Activated T-cell treated with anti-CD3 and anti-CD28 coated beads for 1 hour (primary cell): Measurements from ENCODE around the gene ADTRP.

ENCODE experiments used
- DNase-seq: peaks from one replicate; pipeline ENCODE4 v3.0.0-alpha.2; 2020; ENCODE audit warnings: low read depth

Gene ADTRP

DNA sequence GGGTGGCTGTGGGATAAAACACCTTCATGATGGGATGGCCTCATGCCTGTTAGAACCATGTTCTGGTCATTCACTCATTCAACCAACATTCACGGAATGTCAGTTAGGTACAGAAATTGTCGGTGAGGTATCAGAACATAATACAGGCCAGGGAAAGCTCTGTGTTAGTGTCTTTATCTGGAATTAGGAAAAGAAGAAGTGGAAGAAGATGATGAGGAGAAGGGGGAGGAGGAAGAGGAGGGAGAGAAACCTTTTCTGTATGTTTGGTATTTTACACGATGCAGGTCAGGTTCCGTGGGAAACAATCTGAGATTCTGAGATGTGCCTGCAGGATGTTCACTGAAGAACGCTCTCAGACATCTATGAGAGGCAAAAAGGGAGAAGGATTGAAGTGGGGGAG lies 5.6 kb downstream of the ADTRP start:
- no peak for DNase-seq

DNA sequence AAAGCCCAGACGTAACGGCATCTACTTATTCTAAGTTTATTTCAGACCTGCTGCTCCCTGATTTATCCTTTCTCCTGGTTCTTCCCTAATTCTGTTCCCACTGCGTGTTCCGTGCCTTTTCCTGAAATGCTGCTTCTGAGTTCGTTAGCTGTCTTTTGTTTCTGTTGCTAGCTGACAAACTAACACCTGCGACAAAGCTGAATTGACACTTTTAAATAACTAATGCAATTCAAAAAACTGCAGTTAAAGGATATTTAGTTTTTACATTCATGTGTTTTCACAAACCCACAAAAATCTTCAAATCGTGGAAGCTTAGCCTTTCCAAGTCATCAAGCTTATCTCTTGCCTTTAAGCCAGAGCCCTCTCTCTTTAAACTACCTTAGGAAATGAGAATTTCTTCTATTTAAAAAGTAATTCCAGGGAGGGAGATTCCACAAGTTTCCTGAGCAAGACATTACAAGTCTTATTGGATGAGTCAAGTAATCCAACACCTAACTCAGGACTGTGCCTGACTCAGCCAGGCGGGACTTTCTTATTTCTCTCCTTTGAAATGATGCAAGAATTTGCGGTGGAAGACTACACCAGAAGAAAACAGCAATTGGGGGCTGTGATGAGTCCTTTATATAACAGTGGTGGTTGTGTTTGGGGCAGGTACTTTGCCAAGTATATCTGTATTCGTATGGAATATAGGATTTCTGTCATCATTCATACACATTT lies 6.3 kb downstream of the ADTRP start:
- DNase-seq = no peak

DNA sequence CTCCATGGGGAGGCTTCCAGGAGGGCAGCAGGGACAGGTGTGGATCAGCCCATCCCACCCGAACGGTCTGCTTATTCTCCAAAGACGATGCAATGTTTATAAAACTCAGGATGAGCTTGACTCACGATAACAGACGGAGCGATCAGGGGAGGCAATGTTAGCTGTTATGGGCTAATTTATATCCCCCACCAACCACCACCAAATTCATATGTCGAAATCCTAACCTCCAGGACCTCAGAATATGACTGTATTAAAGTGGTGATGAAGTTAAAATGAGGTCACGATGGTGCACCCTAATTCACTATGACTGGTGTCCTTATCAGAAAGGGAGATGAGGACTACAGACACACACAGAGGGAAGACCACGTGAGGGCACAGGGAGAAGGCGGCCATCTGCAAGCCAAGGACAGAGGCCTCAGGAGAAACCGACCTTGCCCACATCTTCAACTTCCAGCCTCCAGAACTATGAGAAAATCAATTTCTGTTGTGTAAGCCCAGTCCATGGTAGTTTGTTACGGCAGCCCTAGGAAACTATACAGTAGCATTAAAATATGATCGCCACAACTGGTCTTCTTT lies 7.0 kb downstream of the ADTRP start:
- no peak for DNase-seq

DNA sequence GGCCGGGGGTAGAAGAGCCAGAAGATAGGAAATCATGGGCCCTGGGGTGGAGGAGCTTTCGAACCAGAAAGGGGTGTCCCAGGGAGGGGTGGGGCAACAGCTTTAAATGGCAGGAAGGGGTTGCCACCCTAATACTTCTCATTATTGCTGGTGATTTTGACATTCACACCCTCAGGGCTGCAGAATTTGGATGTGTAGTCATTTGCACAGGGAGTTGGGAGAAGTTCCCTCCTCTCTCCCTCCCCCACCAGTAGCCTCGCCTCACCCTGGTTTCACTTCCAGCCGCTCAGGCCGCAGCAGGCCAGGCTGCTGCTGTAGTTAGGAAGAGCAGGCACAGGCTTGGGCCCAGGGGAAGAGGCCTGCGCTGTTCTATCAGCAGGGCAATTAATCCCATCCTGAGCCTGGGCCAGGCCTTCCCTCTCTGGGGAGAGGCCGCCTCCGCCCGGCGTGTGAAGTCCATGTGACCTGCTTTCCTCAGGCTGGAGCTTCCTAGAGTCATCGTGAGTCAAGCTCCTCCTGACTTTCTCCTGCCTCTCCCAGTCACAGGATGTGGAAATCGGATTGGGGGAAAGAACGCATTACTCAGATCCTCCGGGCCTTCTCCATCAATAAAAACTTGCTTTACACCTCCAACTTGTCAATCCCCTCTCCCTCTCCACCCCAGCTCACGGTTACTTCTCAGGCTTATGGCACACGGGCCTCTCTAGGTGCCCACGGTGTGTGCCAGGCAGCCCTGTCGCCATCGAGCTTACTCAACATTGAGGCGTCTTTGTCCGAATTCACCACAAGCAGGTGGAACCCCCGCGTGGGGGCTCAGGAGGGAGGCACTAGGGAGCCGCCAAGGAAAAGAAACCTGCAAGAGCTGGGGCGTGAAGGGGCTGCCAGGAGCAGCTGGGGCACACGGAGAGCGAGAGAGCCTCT lies 7.8 kb downstream of the ADTRP start:
- no peak for DNase-seq

DNA sequence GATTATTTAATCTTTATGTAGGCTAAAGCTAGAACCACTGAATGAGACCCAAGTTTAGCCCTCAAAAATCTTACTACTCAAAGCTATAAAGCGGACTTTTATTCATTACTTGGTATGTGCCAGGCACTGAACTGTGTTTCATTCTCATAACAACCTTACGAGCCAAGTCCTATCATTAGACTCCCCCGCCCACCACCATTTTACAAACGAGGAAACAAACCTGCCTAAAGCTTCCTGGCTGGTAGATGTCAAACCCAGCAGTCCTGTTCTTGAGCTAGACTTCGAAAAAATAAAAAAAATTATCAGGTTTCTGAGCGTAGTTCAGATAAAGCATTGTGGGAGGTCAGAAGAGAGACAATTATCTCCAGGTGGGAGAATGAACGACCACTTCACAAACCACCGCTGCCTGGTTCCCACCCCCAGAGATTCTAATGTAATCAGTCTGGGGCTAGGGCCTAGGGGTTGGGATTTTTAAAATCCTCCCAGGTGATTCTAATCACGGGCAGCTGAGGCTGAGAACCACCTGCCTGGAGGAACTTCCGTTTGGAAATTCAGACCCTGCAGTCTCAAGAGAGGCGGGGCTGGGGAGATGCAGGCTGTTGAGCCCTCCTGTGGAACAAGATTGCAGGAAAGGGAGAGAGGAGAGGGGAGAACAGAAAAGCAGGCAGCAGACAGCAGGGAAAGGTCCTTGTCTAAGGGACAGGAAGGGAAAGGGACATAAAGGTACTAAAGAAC lies 8.6 kb downstream of the ADTRP start:
- DNase-seq = no peak

DNA sequence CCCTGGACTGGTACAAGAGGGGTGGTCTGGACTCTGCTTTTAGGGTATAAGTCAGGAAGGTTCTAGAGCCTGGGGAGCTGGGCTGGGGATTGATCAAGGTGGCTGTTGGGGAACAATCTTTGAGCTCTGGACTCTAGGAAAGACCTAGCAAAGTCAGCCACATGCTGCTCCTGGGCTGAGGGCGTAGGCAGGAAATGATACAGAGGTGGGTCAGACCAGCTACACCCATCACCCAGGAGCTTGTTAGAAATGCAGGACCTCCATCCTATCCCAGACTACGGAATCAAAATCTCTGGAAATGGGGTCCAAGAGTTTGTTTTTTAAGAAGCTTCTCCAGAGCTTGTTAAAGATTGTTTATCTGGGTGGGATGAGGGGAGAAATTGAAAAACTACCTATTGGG lies 9.4 kb downstream of the ADTRP start:
- DNase-seq = no peak

DNA sequence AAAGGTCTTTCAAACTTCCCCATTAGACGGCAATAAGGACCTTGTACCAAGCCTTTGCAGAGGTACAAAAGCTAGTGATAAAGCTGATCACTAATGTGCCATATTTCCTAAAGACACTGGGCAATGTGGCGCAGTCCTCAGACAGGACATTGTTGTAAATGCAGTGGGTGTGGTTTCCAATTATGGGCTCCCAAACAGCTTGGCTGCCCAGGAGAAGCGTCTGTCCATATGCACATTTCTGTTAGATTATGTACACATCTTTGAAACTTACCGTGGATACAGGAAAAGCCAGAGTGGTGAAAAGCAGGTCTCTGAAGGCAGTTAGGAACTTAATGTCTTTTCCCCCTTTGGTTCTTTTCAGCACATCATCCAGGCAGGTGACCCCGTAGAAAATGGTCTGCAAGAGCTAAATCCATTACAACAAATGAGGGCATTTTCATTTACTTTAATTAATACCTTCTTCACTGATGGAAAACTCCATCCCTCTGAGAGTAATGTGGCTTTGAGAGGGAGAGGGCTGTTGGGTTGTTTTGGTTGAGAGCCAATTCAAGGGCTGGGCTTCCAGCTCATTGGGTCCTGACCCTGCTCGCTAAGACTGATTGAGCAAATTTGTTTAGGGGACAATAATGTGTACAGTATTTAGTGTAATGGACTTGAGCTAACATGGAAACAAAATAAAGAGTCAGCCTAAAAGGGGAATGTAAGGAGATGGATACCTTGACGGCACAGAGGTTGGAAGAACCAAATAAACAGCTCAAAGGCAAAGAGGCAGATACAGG lies 10.4 kb downstream of the ADTRP start:
- DNase-seq = no peak

DNA sequence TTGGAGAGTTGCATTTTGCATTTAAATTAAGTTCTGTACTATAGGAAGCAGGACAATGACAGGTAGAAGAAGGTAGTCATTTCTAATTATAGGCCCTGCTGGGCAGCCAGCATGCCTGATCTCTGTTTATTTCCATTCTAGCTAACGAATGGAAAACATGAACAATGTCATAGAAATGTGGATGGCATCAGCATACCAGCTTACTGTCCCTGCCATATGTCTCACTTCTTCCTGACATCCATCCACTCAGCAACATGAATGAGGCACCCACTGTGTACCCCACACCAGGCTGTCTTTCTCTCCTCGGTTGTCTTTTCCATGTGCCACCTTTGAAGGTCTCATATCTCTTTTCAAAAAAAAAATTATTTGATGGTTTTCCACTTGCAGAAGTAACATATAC lies 11.1 kb downstream of the ADTRP start:
- DNase-seq = no peak

DNA sequence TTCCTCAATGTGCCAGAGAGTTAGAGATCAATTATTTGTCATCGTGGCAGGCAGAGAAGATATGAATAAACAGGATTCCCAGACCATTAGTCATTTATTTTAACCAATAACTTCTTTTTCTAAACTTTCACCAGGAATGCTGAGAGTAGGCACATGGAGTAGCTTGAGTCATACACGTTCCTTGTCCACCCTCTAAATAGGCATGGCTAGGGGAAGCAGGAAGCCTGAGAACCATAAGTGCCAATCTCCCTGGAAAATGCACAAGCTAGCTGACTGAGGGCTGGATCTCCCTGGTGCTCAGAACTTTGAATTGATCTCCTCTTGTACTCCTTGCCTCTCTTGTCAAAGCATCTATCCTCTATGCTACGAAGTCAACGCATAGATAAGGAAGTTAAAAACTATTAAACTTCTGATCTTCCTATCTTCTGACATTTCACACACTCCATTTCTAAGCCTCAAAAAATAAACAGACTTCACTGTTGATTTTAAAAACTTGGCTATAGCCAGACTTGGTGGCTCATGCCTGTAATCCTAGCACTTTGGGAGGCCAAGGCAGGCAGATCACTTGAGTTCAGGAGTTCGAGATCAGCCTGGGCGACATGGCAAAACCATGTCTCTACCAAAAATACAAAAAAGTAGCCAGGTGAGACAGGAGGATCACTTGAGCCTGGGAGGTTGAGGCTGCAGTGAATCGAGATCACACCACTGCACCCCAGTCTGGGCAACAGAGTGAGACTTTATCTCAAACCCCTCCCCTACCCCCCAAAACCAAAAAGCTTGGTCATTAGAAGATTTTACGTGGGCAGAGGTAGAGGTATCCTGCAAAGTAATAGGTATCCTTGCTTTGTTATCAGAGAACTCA lies 11.8 kb downstream of the ADTRP start:
- DNase-seq = no peak

DNA sequence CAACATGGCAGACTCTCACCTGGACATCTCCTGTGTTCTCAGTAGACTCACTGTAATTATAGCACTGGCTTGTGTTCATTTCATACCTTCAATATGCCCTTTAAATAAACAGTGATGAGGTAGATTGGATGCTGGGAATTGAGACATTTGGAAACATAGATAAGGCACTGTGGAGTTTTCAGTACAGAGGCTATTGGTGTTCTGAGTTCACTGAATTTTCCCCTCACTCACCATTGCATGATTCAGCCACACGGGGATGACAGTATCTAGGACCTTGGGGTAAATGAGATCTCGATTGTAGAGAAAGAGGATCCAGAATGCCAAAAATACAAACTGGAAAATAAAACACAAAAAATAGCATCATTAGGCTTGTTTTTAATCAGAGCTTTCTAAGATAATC lies 12.6 kb downstream of the ADTRP start:
- no peak for DNase-seq

DNA sequence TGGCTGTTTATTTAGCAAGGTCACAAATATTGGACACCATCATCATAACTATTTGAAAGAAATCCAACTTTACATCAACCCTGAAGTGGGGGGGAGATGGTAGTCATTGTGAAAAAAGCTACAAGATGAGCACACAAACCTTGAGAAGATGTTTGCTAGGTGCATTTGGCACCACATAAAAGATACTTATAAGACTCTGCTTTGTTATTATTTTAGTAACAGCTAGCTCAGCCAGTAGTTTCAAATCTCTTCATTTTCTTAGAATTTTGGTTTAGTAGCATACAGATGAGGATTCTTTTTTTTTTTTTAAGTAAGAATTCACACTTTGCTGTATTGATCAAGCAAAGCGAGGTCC lies 14.4 kb downstream of the ADTRP start:
- no peak for DNase-seq

DNA sequence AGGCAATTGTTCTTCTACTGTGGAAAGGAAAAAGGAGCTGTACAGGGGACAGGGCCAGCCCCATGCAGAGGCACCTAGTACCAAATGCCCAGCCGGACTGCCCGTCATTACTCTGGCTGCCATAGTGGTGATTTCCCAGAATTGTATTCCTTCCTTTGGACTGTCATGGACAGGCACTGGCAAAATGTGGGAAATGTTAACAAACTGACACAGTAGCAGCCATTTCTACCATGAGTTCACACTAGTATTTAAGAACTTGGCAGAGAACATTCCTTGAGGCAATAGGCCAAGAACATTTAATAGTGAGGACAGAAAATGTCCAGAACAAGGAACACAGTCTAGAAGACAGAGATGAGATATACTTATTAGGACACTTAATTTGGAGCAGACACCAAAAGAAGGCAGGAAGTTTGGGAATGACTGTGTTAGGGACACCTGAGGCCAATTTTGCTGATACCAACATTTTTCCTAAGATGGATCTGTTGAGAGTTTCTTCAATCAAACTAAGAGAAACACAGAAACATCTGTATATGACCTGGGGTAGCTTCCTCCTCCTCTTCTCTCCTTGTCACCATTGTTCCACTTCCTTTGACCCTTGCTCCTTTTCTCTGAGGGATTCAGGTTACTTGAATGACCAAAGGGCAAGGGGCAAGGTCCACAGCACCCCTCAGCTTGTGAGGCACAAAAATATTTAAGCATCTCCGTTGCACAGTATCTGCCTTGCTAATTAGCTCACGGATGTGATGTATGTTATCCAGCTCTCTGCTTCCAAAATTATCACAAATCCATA lies 14.9 kb downstream of the ADTRP start:
- DNase-seq = no peak

DNA sequence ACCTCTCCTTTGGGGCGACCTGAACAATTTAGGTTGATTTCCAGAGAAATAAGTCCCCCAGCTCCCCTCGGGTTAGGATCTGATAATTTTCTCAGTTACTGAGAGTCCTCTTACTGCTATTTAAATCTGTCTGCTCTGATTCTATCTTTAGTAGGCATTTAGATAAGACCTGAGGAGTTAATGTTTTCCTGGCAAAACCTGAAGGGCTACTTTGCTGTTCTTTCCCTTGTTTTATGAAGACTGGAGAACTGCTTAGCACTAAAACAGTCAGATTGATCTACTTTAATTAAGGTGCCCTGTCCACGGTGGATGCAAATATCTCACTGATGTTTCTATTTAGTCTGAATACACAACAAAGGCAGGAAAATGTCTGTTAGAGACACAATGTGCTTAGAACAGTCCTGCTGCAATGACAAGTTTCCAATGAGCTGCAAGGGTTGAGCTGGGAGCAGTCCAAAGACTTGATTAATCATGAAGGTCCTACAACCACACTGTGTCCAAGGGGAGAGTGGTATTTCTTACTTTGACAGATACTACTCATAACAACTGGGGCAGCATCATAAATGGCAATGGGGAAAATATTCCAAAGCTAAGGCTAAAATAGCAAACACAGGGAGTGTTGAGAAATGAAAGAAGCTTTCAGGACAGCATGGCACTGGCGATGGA lies 15.7 kb downstream of the ADTRP start:
- no peak for DNase-seq

DNA sequence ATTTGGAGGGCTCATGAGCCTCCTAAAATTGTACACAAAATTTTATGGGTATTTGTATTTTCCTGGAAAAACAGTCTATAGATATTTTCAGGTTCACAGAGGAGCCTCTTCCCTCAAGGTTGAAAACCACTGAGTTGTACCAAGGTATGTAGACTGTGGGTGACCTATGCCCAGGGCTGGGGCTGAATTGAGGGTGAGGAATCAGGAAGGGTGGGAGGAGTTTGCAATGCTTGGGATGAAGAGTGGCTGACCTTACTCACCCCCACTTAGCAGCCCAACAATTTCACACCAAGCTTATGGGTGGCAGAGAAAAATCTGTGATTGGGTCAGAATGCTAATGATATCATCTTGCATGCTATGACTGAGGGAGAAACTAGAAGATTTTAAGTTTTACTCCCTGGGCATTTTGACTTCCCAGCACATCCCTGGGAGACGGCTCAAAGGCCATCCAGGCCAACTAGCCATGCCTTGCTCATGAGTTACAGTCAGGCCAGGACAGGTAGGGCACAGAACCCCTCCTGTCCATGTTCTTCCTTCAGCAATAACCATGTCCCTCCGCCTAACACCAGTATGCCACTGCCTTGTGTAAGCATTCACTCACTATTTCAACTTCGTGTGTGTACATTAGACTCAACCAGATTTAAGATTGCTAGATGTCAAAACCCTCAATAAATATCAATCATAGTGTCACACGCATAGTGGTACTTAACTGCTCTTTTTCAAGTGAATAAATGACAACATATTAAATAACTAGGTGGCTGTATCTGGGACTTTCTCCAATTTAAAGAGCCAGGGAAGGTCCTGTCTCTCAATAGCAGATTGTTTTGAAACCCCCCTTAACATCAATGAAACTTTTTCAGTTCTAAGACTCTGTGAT lies 16.6 kb downstream of the ADTRP start:
- DNase-seq = no peak

DNA sequence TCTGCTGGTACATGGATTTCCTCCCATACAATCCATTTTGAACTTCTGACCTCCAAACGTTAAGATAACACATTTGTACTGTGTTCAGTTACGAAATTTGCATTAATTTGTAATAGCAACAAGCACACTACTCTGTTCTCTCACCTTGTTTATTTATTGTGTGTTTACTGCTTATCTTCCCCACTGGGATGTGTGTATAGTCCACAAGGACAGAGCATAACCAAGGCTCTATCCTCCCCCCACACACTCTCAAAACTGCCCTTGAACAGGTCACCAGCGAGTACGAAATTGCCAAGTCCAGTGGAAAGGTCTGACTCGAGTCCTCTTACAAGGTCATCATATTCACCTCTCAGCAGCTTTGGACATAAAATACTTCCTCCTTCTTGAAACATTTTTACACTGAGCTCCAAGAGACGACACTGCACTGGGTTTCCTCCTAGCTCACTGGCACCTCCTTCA lies 18.6 kb downstream of the ADTRP start:
- no peak for DNase-seq

DNA sequence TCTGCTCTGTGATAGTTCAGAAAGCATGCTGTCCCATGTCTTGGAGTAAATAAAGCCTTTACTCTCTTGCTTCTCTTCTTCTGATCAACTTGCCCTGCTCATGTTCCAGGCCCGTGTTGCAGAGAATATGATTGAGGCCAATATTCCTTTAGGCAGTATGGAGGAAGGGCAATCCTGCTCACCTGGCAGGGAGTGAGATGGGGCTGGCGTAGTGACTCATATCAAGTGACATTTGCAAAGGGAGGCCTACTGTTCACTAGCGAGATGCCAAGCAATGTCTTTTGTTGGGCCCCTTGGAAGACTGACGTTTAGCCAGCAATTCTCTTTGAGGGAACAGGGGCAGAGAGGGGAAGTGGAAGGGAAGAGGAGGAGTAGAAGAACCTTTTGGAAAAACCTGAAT lies 19.7 kb downstream of the ADTRP start:
- DNase-seq = no peak

DNA sequence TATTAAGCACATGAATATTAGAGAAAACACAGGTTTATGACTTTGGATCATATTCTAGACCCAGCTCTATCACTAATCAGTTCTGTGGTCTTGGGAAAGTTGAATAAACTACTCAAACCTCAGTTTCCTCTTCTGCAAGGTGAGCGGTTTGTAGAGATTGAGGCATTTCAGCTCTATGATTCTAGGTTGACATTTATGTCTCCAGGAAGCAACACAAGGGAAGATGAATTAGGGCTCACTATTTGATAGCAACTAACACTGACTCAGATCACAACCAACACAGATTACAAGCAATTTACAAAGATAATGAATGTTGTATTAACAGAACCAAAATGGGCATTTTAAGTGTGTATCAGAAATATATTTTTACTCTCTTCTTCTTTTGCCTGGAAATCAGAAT lies 21.9 kb downstream of the ADTRP start:
- no peak for DNase-seq

DNA sequence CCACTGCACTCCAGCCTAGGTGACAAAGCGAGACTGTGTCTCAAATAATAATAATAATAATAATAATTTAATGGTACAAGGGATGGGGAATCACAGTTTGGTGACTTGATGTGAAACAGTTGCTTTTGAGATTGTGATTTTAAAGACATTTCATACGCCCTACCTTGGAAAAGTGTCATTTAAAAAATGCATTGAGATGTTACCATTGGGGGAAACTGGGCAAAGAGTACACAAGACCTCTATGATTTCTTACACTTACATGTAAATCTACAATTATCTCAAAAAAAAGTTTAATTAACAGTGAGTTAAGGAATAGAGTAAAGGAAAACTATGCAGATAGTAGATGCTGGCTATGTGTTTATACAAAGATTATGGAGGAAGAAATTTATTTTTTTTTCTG lies 22.3 kb downstream of the ADTRP start:
- no peak for DNase-seq
